Gastrocnemius medialis (tissue), 4 donors: ENCODE data around the gene PID1. TPM values are rescaled to one million over a fixed set of nuclear protein-coding genes. Genes with fewer than 3 reads are reported as not detected.

Experiments
- ATAC-seq, 2 donors: fragments of 150-250 bp; one replicate each; pipeline ENCODE4 v1.9.1; 2016
- DNase-seq, 2 donors: peaks; one replicate each; pipeline ENCODE4 v3.0.0-alpha.2; 2019
- H3K27ac ChIP-seq, 4 donors: fragments of 200-600 bp; sonication (generic); 1 replicate in 1 of 4; 2 replicates in 3 of 4; pipeline ENCODE4 v1.5.1; 2016 to 2018; ENCODE audit warnings: mild to moderate bottlenecking in 2 of 4, moderate library complexity in 1 of 4
- H3K27me3 ChIP-seq, 3 donors: fragments of 200-600 bp; sonication (generic) in 2 of 3; 1 replicate in 1 of 3; 2 replicates in 2 of 3; pipeline versions ENCODE4 v1.5.1 to v1.6.0; 2016 to 2019; ENCODE audit warnings: mild to moderate bottlenecking in 1 of 3, moderate library complexity in 1 of 3
- H3K36me3 ChIP-seq, 2 donors: fragments of 200-600 bp; sonication (generic) in 1 of 2; one replicate each; pipeline ENCODE4 v1.5.1; 2017 to 2018
- H3K4me1 ChIP-seq, 2 donors: fragments of 200-600 bp; sonication (generic) in 1 of 2; one replicate each; pipeline ENCODE4 v1.5.1; 2016 to 2017; ENCODE audit warnings: mild to moderate bottlenecking in 2 of 2
- H3K4me3 ChIP-seq, 4 donors: fragments of 200-600 bp; sonication (generic) in 3 of 4; 1 replicate in 1 of 4; 2 replicates in 3 of 4; pipeline ENCODE4 v1.5.1; 2016 to 2019; ENCODE audit warnings: mild to moderate bottlenecking in 2 of 4
- H3K9me3 ChIP-seq, 3 donors: fragments of 200-600 bp; sonication (generic) in 2 of 3; 1 replicate in 1 of 3; 2 replicates in 2 of 3; pipeline ENCODE4 v1.5.1; 2016 to 2019
- POLR2A ChIP-seq, 2 donors: fragments of 450-650 bp; IDR thresholded peaks; one replicate each; pipeline ENCODE4 v1.6.1; 2017; ENCODE audit warnings: antibody characterized with exemption in 2 of 2, mild to moderate bottlenecking in 2 of 2, moderate library complexity in 2 of 2
- in situ Hi-C, 4 donors: fragments of 200-750 bp; cut with MboI; loops; one replicate each; pipeline versions ENCODE4 v1.15.0 to v1.8.0; 2017; ENCODE audit warnings: low sequenced_read_pairs in 4 of 4
- intact Hi-C: fragments of 100-400 bp; cut with DNase I; formaldehyde crosslinking; loops from one replicate; pipeline ENCODE4 v1.15.1; 2023; ENCODE audit warnings: low total_unique reads
- total RNA-seq, 4 donors: library from RNA; depleted of rRNA; stranded (reverse); fragments of >200 nt; gene quantifications; one replicate each; pipeline versions ENCODE4 v1.1.0 to v1.2.3, GENCODE V29; 2016
- TF ChIP-seq, protein P1 (sequence below), 5 experiments: fragments of 450-650 bp in 3 of 5; fragments of 200-600 bp in 2 of 5; sonication (generic) in 2 of 5; IDR thresholded peaks in 4 of 5; conservative IDR thresholded peaks in 1 of 5; 1 replicate in 4 of 5; 2 replicates in 1 of 5; pipeline ENCODE4 v1.5.1; 2016 to 2019; ENCODE audit warnings: antibody characterized with exemption in 5 of 5, mild to moderate bottlenecking in 3 of 5, moderate library complexity in 3 of 5

The PID1 gene
- total RNA-seq, 4 donors from 2014 or later = 11.3 to 24.3 (median 19.5) TPM

DNA sequence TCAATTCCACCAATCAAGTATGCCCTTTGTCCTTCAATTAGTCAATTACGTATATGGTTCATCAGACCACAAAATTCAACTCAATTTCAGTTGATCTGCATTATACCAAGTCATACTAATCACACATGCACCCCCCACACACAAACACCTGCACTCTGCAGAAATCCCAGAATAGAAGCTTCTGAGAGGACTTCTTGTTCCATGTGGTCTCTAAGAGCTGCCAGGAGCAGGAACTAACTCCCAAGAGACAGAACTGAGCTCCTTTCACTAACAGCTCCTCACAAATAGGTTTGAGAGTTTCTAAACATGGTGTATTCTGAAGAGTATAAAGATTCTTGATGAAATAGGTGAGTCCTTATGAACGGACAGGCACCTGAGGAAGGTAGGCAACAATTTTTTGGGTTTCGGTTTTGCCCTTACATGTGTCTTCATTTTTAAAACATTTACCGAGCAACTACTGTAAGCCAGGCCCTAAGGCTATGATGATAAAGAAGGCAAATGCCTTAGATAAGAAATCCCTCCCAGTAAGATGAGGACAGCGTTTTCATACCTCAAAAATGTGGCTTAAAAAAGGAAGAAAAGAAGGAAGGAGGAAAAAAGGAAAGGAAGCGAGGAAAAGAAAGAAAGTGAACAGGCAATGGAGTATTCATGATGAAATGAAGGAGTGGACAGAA lies 183.1 kb downstream of the PID1 start:
- Histone ChIP-seq H3K4me1 (peaks cover 0 to 32% of the 10 kb centered on the region in 2 donors), H3K27me3 (no peaks in the 10 kb centered on the region), H3K27ac (peak overlapping the region in 2 of 4 donors; percentile 53 to 73), H3K36me3 (no peaks in the 10 kb centered on the region), H3K4me3 (no peak overlapping the region), H3K9me3 (no peaks in the 10 kb centered on the region)
- TF ChIP-seq POLR2A (IDR thresholded peaks at IDR 0.05) = no peak
- TF ChIP-seq, protein P1, sequence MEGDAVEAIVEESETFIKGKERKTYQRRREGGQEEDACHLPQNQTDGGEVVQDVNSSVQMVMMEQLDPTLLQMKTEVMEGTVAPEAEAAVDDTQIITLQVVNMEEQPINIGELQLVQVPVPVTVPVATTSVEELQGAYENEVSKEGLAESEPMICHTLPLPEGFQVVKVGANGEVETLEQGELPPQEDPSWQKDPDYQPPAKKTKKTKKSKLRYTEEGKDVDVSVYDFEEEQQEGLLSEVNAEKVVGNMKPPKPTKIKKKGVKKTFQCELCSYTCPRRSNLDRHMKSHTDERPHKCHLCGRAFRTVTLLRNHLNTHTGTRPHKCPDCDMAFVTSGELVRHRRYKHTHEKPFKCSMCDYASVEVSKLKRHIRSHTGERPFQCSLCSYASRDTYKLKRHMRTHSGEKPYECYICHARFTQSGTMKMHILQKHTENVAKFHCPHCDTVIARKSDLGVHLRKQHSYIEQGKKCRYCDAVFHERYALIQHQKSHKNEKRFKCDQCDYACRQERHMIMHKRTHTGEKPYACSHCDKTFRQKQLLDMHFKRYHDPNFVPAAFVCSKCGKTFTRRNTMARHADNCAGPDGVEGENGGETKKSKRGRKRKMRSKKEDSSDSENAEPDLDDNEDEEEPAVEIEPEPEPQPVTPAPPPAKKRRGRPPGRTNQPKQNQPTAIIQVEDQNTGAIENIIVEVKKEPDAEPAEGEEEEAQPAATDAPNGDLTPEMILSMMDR (IDR thresholded peaks at IDR 0.05 in 4 of 5, conservative IDR thresholded peaks at IDR 0.05 in 1 of 5) = no peak
- DNase-seq (peak in 1 of 2 donors; percentile 38), ATAC-seq (peak; percentile 75 to 77)
- intact Hi-C loops = no loop called here
- in situ Hi-C loops = no loop called here

- no peak for TF ChIP-seq POLR2A (IDR thresholded peaks at IDR 0.05)
- Histone ChIP-seq H3K9me3 (no peaks in the 10 kb centered on the region), H3K4me1 (peaks cover 0 to 32% of the 10 kb centered on the region in 2 donors), H3K27me3 (no peaks in the 10 kb centered on the region), H3K36me3 (no peaks in the 10 kb centered on the region), H3K27ac (peak overlapping the region in 3 of 4 donors; percentile 5 to 73 (median 53)), H3K4me3 (no peak overlapping the region)
- in situ Hi-C loops = no loop called here
- intact Hi-C loops = no loop called here
- peak; percentile 45 to 73 for ATAC-seq
- peak in 1 of 2 donors; percentile 20 for DNase-seq
Measured at GRCh38 chr2:229087267-229087666, 183.8 kb downstream of the PID1 start.

DNA sequence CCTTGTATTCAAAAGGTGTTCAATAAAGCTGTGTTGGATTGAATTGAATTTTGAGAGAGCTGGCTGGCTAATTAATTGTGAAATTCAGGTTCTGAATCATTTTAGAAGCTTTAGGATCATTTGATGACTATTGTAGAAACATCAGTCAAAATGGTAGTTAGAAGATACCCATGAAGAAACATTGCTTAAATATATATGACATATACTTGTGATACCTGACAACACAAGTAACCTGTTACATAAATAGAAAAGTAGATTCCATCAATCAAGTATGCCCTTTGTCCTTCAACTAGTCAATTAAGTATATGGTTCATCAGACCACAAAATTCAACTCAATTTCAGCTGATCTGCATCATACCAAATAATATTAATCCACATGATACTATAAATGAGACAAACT lies 185.6 kb downstream of the PID1 start:
- DNase-seq = no peak
- Histone ChIP-seq H3K4me3 (no peak overlapping the region), H3K36me3 (no peaks in the 10 kb centered on the region), H3K27ac (peak overlapping the region in 1 of 4 donors; percentile 73), H3K9me3 (no peaks in the 10 kb centered on the region), H3K27me3 (no peaks in the 10 kb centered on the region), H3K4me1 (peaks cover 0 to 32% of the 10 kb centered on the region in 2 donors)
- in situ Hi-C loops = no loop called here
- intact Hi-C loops = no loop called here
- no peak for ATAC-seq
- TF ChIP-seq POLR2A (IDR thresholded peaks at IDR 0.05) = no peak
- TF ChIP-seq, protein P1 (IDR thresholded peaks at IDR 0.05 in 4 of 5, conservative IDR thresholded peaks at IDR 0.05 in 1 of 5) = no peak

GRCh38 chr2:229084447-229084846 lies 186.6 kb downstream of the PID1 start:
- intact Hi-C loops = no loop called here
- in situ Hi-C loops = no loop called here
- peak in 1 of 2 donors; percentile 18 for ATAC-seq

More at GRCh38 chr2:229084447-229084846, 186.6 kb downstream of the PID1 start:
- Histone ChIP-seq H3K4me1 (peaks cover 0 to 27% of the 10 kb centered on the region in 2 donors), H3K36me3 (no peaks in the 10 kb centered on the region), H3K27ac (peak overlapping the region in 3 of 4 donors; percentile 36 to 73 (median 62)), H3K4me3 (no peak overlapping the region), H3K27me3 (no peaks in the 10 kb centered on the region), H3K9me3 (no peaks in the 10 kb centered on the region)
- DNase-seq = no peak
- TF ChIP-seq POLR2A (IDR thresholded peaks at IDR 0.05) = no peak
- TF ChIP-seq, protein P1 (IDR thresholded peaks at IDR 0.05 in 4 of 5, conservative IDR thresholded peaks at IDR 0.05 in 1 of 5) = no peak
